ENCODE results near the gene OSBPL3.

DNA sequence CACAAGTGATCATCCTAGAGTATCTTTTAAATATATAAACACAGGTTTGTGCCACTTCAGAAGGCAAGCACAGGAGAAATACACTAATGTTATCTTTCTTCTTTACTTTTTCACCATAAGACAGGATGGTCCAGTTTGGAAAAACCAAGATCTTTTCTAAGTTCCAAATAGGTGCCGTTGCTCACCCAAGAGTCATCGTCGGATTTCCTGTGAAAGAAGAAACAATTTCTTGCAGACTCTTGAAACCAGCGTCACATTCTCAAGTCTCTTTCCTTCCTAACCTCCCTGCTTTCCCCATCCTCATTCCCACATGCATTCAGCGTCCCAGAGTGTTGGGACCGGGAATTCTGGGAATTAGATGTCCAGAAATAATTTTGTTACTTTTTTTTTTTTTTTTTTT is 179.9 kb downstream of the OSBPL3 start:
- TF ChIP-seq GATA2 (IDR thresholded peaks at IDR 0.05; ENCODE audit: insufficient read depth, insufficient read length, low read depth, low read length), result no peak
- TF ChIP-seq POLR2A (IDR thresholded peaks at IDR 0.05; ENCODE audit: low read depth, low read length), result no peak
- TF ChIP-seq, protein P1, sequence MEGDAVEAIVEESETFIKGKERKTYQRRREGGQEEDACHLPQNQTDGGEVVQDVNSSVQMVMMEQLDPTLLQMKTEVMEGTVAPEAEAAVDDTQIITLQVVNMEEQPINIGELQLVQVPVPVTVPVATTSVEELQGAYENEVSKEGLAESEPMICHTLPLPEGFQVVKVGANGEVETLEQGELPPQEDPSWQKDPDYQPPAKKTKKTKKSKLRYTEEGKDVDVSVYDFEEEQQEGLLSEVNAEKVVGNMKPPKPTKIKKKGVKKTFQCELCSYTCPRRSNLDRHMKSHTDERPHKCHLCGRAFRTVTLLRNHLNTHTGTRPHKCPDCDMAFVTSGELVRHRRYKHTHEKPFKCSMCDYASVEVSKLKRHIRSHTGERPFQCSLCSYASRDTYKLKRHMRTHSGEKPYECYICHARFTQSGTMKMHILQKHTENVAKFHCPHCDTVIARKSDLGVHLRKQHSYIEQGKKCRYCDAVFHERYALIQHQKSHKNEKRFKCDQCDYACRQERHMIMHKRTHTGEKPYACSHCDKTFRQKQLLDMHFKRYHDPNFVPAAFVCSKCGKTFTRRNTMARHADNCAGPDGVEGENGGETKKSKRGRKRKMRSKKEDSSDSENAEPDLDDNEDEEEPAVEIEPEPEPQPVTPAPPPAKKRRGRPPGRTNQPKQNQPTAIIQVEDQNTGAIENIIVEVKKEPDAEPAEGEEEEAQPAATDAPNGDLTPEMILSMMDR (IDR thresholded peaks at IDR 0.05; ENCODE audit: extremely low read depth in 1 of 2, insufficient read depth in 1 of 2, low read depth in 1 of 2, low read length in 2 of 2), result no peak
- no peak for TF ChIP-seq FOS (IDR thresholded peaks at IDR 0.05; ENCODE audit: borderline replicate concordance, insufficient read depth, low read length)
- TF ChIP-seq MYC (IDR thresholded peaks at IDR 0.05; ENCODE audit: low read depth, low read length), result no peak
- no peak for TF ChIP-seq EZH2 (IDR thresholded peaks at IDR 0.05; ENCODE audit: borderline replicate concordance, low read depth, low read length, severe bottlenecking)
- no peak for TF ChIP-seq POLR2AphosphoS5 (IDR thresholded peaks at IDR 0.05; ENCODE audit: insufficient read depth, low read depth, low read length)
- TF ChIP-seq JUN (IDR thresholded peaks at IDR 0.05; ENCODE audit: borderline replicate concordance, insufficient read depth, insufficient read length, low read depth), result no peak
- TF ChIP-seq, protein P2, sequence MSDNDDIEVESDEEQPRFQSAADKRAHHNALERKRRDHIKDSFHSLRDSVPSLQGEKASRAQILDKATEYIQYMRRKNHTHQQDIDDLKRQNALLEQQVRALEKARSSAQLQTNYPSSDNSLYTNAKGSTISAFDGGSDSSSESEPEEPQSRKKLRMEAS (IDR thresholded peaks at IDR 0.05; ENCODE audit: insufficient read depth, insufficient read length), result no peak

Data from endothelial cell of umbilical vein (primary cell).